Heart left ventricle (tissue), 16 donors: ENCODE results near the gene CELF2. TPM values are rescaled to one million over a fixed set of nuclear protein-coding genes. Genes with fewer than 3 reads are reported as not detected.

ENCODE experiments used
- ATAC-seq, 4 donors: fragments of 200-7000 bp; cut with Tn5 transposase; one replicate each; pipeline ENCODE4 v1.9.1; 2020 to 2022; ENCODE audit warnings: moderate library complexity in 4 of 4, mild to moderate bottlenecking in 3 of 4, moderate number of reproducible peaks in 1 of 4
- DNase-seq, 5 donors: peaks; one replicate each; pipeline ENCODE4 v3.0.0-alpha.2; 2020
- H3K27ac ChIP-seq, 12 donors: fragments of 200-600 bp; sonication (generic) in 4 of 12; one replicate each; pipeline versions ENCODE4 v1.5.0 to v1.8.0; 2016 to 2022; ENCODE audit warnings: mild to moderate bottlenecking in 2 of 12
- H3K27me3 ChIP-seq, 9 donors: fragments of 200-600 bp; sonication (generic) in 2 of 9; one replicate each; pipeline versions ENCODE4 v1.5.1 to v1.8.0; 2016 to 2022; ENCODE audit warnings: mild to moderate bottlenecking in 3 of 9
- H3K36me3 ChIP-seq, 9 donors: fragments of 200-600 bp; sonication (generic) in 2 of 9; one replicate each; pipeline versions ENCODE4 v1.5.0 to v1.8.0; 2018 to 2022; ENCODE audit warnings: mild to moderate bottlenecking in 2 of 9
- H3K4me1 ChIP-seq, 12 donors: fragments of 200-600 bp; sonication (generic) in 4 of 12; one replicate each; pipeline versions ENCODE4 v1.5.0 to v1.8.0; 2016 to 2022; ENCODE audit warnings: mild to moderate bottlenecking in 3 of 12
- H3K4me3 ChIP-seq, 12 donors: fragments of 200-600 bp; sonication (generic) in 4 of 12; one replicate each; pipeline versions ENCODE4 v1.5.0 to v1.8.0; 2017 to 2022; ENCODE audit warnings: mild to moderate bottlenecking in 9 of 12, moderate library complexity in 4 of 12
- H3K9me3 ChIP-seq, 12 donors: fragments of 200-600 bp; sonication (generic) in 4 of 12; one replicate each; pipeline versions ENCODE4 v1.5.0 to v1.8.0; 2016 to 2022; ENCODE audit warnings: mild to moderate bottlenecking in 1 of 12
- CTCF ChIP-seq, 12 donors: fragments of 200-600 bp; sonication (generic) in 4 of 12; IDR thresholded peaks; one replicate each; pipeline versions ENCODE4 v1.5.0 to v1.8.0; 2018 to 2022; ENCODE audit warnings: antibody characterized with exemption in 12 of 12, mild to moderate bottlenecking in 5 of 12
- POLR2A ChIP-seq, 2 donors: fragments of 450-650 bp; IDR thresholded peaks; one replicate each; pipeline ENCODE4 v1.6.1; 2017; ENCODE audit warnings: antibody characterized with exemption in 2 of 2, mild to moderate bottlenecking in 2 of 2, moderate library complexity in 2 of 2
- WGBS, 4 donors: extraction: QIAGEN DNeasy Blood & Tissue Kit in 2 of 4; methylation state at CpG; one replicate each; pipeline versions ENCODE4 v1.1.5 to v1.1.7; 2013 to 2018; 5-methylcytosine and 5-hydroxymethylcytosine counted together
- intact Hi-C, 10 donors: fragments of 100-400 bp; cut with DNase I; formaldehyde crosslinking; loops; one replicate each; pipeline versions ENCODE4 v1.11.1 to v1.14.2; 2022
- polyA plus RNA-seq, 2 donors: library from polyadenylated mRNA; stranded (reverse); fragments of 200-250 nt; gene quantifications; one replicate each; pipeline ENCODE4 v1.2.3, GENCODE V29; 2013
- total RNA-seq, 9 donors: library from RNA; depleted of rRNA in 2 of 9; stranded (reverse); fragments of >200 nt in 2 of 9; fragmentation: NEBNext Ultra II Directional in 3 of 9; extraction: Animal tissue kit (Norgen Biotek cat#: 25700) in 3 of 9; gene quantifications; one replicate each; pipeline versions ENCODE4 v1.1.0 to v1.2.4, GENCODE V29; 2016 to 2023
- donor health status: ischemic (EF 13 %, LVEDD 7.1; RV severe dilation, severe dysfunction).
- donor health status: healthy with polysubstance abuse.
- donor health status: DM: no; HTN: yes; CAD: no.
- donor health status: DM: no; HTN: no; CAD: no.
- donor health status: ischemic (EF 25% LVEDD 6.9; RV normal size, moderate dysfunction).
- donor health status: ischemic (EF 25% LVEDD 5.7; RV mildly dilated, moderate dysfunction).
- donor health status: healthy.
- donor health status: DM: yes; HTN: yes; CAD: no.
- donor health status: ischemic (EF 35%, LVEDD 5.7; RV mildly dilated, moderate dysfunction).
- donor health status: nonischemic (EF 11% LVEDD 7.7; RV severe dilation, severe dysfunction).
- donor health status: DM: yes; HTN: yes; CAD: no.
- donor health status: PGD.
- donor health status: ischemic (EF 29% LVEDD 5.4; RV normal size, mild dysfunction).
- donor health status: nonischemic (EF 23%, LVEDD 6.1; RV moderate dilation, normal function).

The CELF2 gene
- total and polyA plus RNA-seq, 11 donors = 14.2 to 103 (median 67.1) TPM

GRCh38 chr10:10976652-10977051, 41.0 kb upstream of the CELF2 start:
- WGBS, 4 donors = 76 to 85% (median 79%) methylated on average over 4 of the region's 4 CpGs
- intact Hi-C loops = no loop called here
- no peak for ATAC-seq
- no peak for TF ChIP-seq CTCF (IDR thresholded peaks at IDR 0.05)
- peak overlapping the region in 4 of 12 donors; percentile 9 to 22 (median 16) for H3K27ac ChIP-seq
- DNase-seq = no peak
- no peaks in the 10 kb centered on the region for H3K36me3 ChIP-seq
- no peaks in the 10 kb centered on the region for H3K27me3 ChIP-seq
- no peak overlapping the region for H3K4me3 ChIP-seq
- peaks cover 0 to 7% (median 0%) of the 10 kb centered on the region in 12 donors for H3K4me1 ChIP-seq
- no peaks in the 10 kb centered on the region for H3K9me3 ChIP-seq

GRCh38 chr10:10977226-10977956, 40.3 kb upstream of the CELF2 start:
- intact Hi-C loops = no loop called here
- Histone ChIP-seq H3K36me3 (no peaks in the 10 kb centered on the region), H3K27ac (peak overlapping the region in 2 of 12 donors; percentile 9 to 29), H3K4me1 (peaks cover 0 to 7% (median 0%) of the 10 kb centered on the region in 12 donors), H3K9me3 (no peaks in the 10 kb centered on the region), H3K4me3 (no peak overlapping the region), H3K27me3 (no peaks in the 10 kb centered on the region)
- peak; percentile 11 to 72 (median 36) for ATAC-seq
- DNase-seq = no peak
- 48 to 60% (median 58%) methylated on average over 2 of the region's 2 CpGs for whole genome bisulfite sequencing, 4 donors
- TF ChIP-seq POLR2A (IDR thresholded peaks at IDR 0.05) (no peak), CTCF (IDR thresholded peaks at IDR 0.05) (no peak)

GRCh38 chr10:10977978-10978377, 39.7 kb upstream of the CELF2 start:
- Histone ChIP-seq H3K9me3 (no peaks in the 10 kb centered on the region), H3K4me3 (no peak overlapping the region), H3K4me1 (peaks cover 0 to 7% (median 0%) of the 10 kb centered on the region in 12 donors), H3K36me3 (no peaks in the 10 kb centered on the region), H3K27me3 (no peaks in the 10 kb centered on the region), H3K27ac (peak overlapping the region in 1 of 12 donors; percentile 29)
- peak in 1 of 4 donors; percentile 48 for ATAC-seq
- 86 to 93% (median 89%) methylated on average over 2 of the region's 2 CpGs for WGBS, 4 donors
- no peak for DNase-seq
- TF ChIP-seq POLR2A (IDR thresholded peaks at IDR 0.05) = no peak
- TF ChIP-seq CTCF (IDR thresholded peaks at IDR 0.05) = no peak
- intact Hi-C loops = no loop called here

GRCh38 chr10:10985361-10985760, 32.3 kb upstream of the CELF2 start:
- intact Hi-C loops = no loop called here
- WGBS, 4 donors = 92 to 98% (median 95%) methylated on average over 2 of the region's 2 CpGs
- no peaks in the 10 kb centered on the region for H3K27me3 ChIP-seq
- TF ChIP-seq CTCF (IDR thresholded peaks at IDR 0.05) (no peak), POLR2A (IDR thresholded peaks at IDR 0.05) (no peak)
- H3K4me1 ChIP-seq = no peaks in the 10 kb centered on the region
- ATAC-seq (no peak), DNase-seq (no peak)
- H3K27ac ChIP-seq = no peak overlapping the region
- no peaks in the 10 kb centered on the region for H3K36me3 ChIP-seq
- no peak overlapping the region for H3K4me3 ChIP-seq
- no peaks in the 10 kb centered on the region for H3K9me3 ChIP-seq
